BJ (cell line): ENCODE data around the gene EHBP1L1. TPM values are rescaled to one million over a fixed set of nuclear protein-coding genes. Genes with fewer than 3 reads are reported as not detected.

ENCODE experiments used
- CTCF ChIA-PET: fragments of 350-600 bp; formaldehyde crosslinking; extraction: SDS; loops from one replicate; lab custom pipeline; 2021; ENCODE audit warnings: antibody characterized with exemption, inconsistent platforms; lab: Yijun Ruan, JAX
- POLR2A ChIA-PET: fragments of 300-600 bp; sonication (Branson Sonifier 250); formaldehyde crosslinking; extraction: SDS; loops from one replicate; lab custom pipeline; 2021; ENCODE audit warnings: antibody characterized with exemption; lab: Charles Lee
- DNase-seq: peaks from one replicate; pipeline ENCODE4 v3.0.0-alpha.2; 2011; ENCODE audit warnings: low read depth
- H3K27me3 ChIP-seq: 2 replicates; pipeline ENCODE4 v1.6.0; 2011; ENCODE audit warnings: low read length; ENCODE audit not compliant: control insufficient read depth, insufficient read depth
- H3K36me3 ChIP-seq: 2 replicates; pipeline ENCODE4 v1.5.1; 2011; ENCODE audit warnings: low read length; ENCODE audit not compliant: control insufficient read depth, insufficient read depth
- H3K4me3 ChIP-seq: 2 replicates; pipeline ENCODE4 v1.5.1; 2011; ENCODE audit warnings: low read depth, mild to moderate bottlenecking, control low read depth, low read length
- polyA plus RNA-seq: library from polyadenylated mRNA; depleted of rRNA; stranded (reverse); fragments of >200 nt; gene quantifications from 2 replicates; pipeline ENCODE4 v1.2.3, GENCODE V29; 2011
- TF ChIP-seq, protein P1 (sequence below): IDR thresholded peaks from 2 replicates; pipeline ENCODE4 v1.5.1; 2011; ENCODE audit warnings: low read depth, mild to moderate bottlenecking, control low read depth, inconsistent platforms, low read length, moderate library complexity; ENCODE audit not compliant: insufficient read depth

EHBP1L1 gene
- polyA plus RNA-seq, 1 experiment: 30.9 TPM

GRCh38 chr11:65591939-65592857 lies 16.3 kb downstream of the EHBP1L1 start:
- TF ChIP-seq, protein P1, sequence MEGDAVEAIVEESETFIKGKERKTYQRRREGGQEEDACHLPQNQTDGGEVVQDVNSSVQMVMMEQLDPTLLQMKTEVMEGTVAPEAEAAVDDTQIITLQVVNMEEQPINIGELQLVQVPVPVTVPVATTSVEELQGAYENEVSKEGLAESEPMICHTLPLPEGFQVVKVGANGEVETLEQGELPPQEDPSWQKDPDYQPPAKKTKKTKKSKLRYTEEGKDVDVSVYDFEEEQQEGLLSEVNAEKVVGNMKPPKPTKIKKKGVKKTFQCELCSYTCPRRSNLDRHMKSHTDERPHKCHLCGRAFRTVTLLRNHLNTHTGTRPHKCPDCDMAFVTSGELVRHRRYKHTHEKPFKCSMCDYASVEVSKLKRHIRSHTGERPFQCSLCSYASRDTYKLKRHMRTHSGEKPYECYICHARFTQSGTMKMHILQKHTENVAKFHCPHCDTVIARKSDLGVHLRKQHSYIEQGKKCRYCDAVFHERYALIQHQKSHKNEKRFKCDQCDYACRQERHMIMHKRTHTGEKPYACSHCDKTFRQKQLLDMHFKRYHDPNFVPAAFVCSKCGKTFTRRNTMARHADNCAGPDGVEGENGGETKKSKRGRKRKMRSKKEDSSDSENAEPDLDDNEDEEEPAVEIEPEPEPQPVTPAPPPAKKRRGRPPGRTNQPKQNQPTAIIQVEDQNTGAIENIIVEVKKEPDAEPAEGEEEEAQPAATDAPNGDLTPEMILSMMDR: no peak
- POLR2A ChIA-PET: interaction anchor here (0.6 kb wide), 1 partner anchor 213 kb away, joined by 3 read pairs; no protein-coding TSS in a partner anchor
- no peaks in the 10 kb centered on the region for H3K27me3 ChIP-seq
- H3K4me3 ChIP-seq: no peak overlapping the region
- DNase-seq: no peak
- peaks cover 18% of the 10 kb centered on the region for H3K36me3 ChIP-seq
- CTCF ChIA-PET: interaction anchor here (0.7 to 11.8 kb wide), 13 partner anchors 8 to 56 kb away, joined by 3 to 134 read pairs (median 6); partner anchors contain the start of genes EHBP1L1, FAM89B, MAP3K11 and ZNRD2

- POLR2A ChIA-PET: no interaction called here
- no peak overlapping the region for H3K4me3 ChIP-seq
- H3K27me3 ChIP-seq: no peaks in the 10 kb centered on the region
- CTCF ChIA-PET: interaction anchor here (0.8 to 11.8 kb wide), 19 partner anchors 7 to 226 kb away, joined by 3 to 134 read pairs (median 4); partner anchors contain the start of genes EHBP1L1, FAM89B, MAP3K11 and ZNRD2
- H3K36me3 ChIP-seq: peaks cover 21% of the 10 kb centered on the region
- TF ChIP-seq, protein P1: no peak
- no peak for DNase-seq
These were observed 17.1 kb downstream of the EHBP1L1 start for GRCh38 chr11:65592858-65593517.

GRCh38 chr11:65593518-65594414 lies 17.9 kb downstream of the EHBP1L1 start:
- DNase-seq: no peak
- TF ChIP-seq, protein P1: peak; percentile 78
- ChIA-PET POLR2A (no interaction called here), CTCF (interaction anchor here (0.8 to 11.8 kb wide), 22 partner anchors 8 to 227 kb away, joined by 3 to 134 read pairs (median 4); partner anchors contain the start of genes EHBP1L1, FAM89B, MAP3K11 and PCNX3)
- no peak overlapping the region for H3K4me3 ChIP-seq
- no peaks in the 10 kb centered on the region for H3K27me3 ChIP-seq
- H3K36me3 ChIP-seq: peaks cover 24% of the 10 kb centered on the region

DNA sequence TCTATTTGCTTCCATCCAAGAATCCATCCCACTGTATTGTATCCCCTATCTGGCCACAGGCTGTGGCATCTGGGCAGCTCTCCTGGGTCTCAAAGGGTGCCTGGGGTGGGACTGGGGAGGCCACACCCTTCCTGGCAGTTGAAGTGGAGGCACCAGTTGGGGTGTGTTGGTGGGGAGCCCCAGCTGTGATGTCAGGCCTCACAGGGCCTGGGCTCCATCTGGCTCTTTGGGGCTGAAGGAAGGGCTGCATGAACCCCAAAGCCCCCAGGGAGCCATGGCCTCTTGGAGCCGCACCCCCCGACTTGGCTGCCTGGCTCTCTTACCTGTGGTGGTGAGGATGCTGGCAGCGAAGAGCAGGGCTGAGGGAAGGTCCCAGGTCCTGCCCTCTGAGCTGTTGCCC lies 19.3 kb downstream of the EHBP1L1 start:
- TF ChIP-seq, protein P1: no peak
- ChIA-PET CTCF (interaction anchor here (1.0 to 11.8 kb wide), 5 partner anchors 10 to 54 kb away, joined by 4 to 134 read pairs (median 25); partner anchors contain the start of gene EHBP1L1), POLR2A (no interaction called here)
- peaks cover 18% of the 10 kb centered on the region for H3K36me3 ChIP-seq
- H3K27me3 ChIP-seq: no peaks in the 10 kb centered on the region
- DNase-seq: no peak
- H3K4me3 ChIP-seq: no peak overlapping the region
